DLD1 (cell line): ENCODE results near the gene NMNAT1.
"Not testable (repeated sequence)": the region's sequence is repeated elsewhere in the genome, so short reads cannot be mapped to it uniquely, and the experiment has no call there.

ENCODE experiments used
- in situ Hi-C: cut with HindIII; loops from 2 replicates; pipeline ENCODE4 v1.10.0; 2017; ENCODE audit warnings: low sequenced_read_pairs

The NMNAT1 gene

GRCh38 chr1:9917901-9918300 lies 25.4 kb upstream of the NMNAT1 start:
- in situ Hi-C loops, result no loop called here

DNA sequence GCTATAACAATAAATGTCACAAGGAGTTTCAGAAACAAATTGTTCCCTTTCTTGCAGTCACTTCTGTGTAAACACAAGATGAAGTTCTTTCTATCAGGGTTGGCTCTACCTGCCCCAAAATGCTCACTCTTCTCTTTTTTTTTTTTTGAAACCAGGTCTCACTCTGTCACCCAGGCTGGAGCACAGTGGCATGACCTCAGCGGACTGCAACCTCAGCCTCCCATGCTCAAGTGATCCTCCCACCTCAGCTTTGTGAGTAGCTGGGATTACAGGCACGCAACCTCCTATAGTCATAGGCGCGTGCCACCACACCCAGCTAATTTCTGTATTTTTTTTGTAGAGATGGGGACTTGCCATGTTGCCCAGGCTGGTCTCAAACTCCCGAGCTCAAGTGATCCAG lies 22.7 kb upstream of the NMNAT1 start:
- in situ Hi-C loops, result no loop called here

DNA sequence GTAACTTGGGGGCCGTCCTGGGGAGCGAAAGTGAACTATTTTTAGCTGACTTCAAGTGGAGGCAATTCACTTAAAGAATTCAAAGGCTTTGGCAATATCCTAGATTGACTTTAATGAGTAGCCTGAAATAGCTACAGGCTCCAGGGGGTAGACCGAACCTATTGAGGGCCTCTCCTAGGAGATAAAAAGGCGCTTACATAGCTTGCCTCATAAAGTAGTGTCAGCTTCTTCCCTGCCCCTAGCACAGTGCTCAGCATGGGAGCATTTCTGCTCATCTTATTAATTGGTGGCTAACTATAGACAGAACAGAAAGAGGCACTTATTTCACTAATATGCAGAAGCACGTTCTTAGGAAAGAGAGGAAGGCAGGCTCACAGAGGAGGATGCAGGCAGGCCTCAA lies 20.9 kb upstream of the NMNAT1 start:
- in situ Hi-C loops, result no loop called here

GRCh38 chr1:9927259-9927658 lies 16.0 kb upstream of the NMNAT1 start:
- in situ Hi-C loops, result no loop called here

- in situ Hi-C loops, result no loop called here
These were observed 13.6 kb upstream of the NMNAT1 start for GRCh38 chr1:9929431-9930385.

DNA sequence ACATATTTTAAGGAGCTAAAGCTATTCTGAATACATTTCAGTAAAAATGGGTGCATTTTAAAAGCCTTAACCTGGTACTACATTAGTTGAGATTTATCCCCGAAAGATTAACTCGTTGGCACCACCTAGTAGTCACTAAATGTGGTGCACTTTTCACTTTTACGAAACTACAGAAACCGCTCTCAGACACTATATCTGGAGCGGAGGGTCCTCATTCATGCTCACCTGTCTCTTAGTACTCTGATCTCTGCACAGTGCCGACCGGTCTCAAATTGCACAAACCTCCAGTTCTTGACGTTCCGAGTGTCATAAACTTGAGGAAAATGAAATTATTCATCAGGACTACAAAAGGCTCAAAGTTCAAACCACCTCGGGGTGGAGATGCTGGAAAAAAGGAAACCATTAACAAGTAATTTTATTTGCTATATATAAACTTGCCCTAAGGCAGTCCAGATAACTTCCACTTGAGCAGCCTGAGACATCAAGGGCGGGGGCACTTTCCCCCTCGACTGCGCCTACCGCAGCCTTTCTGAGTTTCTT lies 806 bp upstream of the NMNAT1 start:
- in situ Hi-C loops, result no loop called here

GRCh38 chr1:9946315-9946714 lies 3.0 kb downstream of the NMNAT1 start:
- in situ Hi-C loops, result no loop called here

DNA sequence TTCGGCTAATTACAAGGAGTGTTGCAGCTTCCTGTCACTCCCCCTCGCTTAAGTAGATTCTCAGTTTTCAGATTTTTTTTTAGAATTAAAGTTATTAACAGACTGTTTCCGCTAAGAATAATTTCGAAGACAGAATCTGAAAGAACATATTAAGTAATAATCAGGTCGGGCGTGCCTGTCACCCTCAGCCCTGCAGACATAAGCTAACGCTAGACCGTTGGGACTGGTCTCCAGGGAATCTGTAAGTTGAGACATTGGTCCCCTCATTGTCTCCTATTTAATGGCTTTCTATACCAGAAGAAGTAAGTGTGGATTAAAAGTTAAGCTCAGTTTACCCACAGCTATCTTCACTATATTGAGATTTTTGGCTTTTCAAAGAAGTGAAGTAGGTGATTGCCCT lies 14.5 kb downstream of the NMNAT1 start:
- in situ Hi-C loops, result no loop called here

- in situ Hi-C loops, result no loop called here
These were observed 16.7 kb downstream of the NMNAT1 start for GRCh38 chr1:9960011-9960410.

- in situ Hi-C loops, result no loop called here
These were observed 17.7 kb downstream of the NMNAT1 start for GRCh38 chr1:9960706-9961562.

- in situ Hi-C loops, result no loop called here
These were observed 41.0 kb downstream of the NMNAT1 start for GRCh38 chr1:9984253-9984652.

- in situ Hi-C loops, result no loop called here
These were observed 41.7 kb downstream of the NMNAT1 start for GRCh38 chr1:9985001-9985400.

- in situ Hi-C loops, result no loop called here
These were observed 46.5 kb downstream of the NMNAT1 start for GRCh38 chr1:9989773-9990172.

DNA sequence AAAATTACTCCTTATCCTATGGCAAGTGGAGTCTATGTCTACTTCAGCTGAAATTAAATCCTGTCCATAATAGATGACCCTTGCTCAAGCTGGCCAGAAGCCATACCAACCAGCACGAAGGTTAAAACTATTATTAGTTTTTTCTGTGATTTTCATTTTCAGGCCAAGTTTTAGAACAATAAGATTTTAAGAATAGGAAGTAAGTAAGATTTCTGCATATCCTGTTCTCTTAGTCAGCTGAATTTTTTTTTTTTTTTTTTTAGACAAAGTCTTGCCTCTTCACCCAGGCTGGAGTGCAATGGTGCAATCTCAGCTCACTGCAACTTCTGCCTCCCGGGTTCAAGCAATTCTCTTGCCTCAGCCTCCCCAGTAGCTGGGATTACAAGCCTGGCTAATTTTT lies 47.7 kb downstream of the NMNAT1 start:
- in situ Hi-C loops, result no loop called here

DNA sequence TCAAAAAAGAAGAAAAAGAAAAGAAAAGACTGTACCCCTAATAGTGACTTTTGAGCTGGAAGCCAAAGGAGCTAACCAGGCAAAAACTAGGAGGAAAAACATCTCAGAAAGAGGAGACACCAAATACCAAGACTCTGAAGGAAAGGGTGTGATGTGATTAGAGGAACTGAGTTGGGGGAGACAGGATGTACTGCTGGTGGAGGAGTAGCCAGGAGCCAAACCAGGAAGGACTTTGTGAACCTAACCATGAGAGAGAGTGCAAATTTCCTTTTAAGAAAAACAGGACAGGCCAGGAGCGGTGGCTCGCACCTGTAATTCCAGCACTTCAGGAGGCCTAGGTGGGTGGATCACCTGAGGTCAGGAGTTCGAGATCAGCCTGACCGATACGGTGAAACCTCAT lies 49.6 kb downstream of the NMNAT1 start:
- in situ Hi-C loops, result no loop called here

DNA sequence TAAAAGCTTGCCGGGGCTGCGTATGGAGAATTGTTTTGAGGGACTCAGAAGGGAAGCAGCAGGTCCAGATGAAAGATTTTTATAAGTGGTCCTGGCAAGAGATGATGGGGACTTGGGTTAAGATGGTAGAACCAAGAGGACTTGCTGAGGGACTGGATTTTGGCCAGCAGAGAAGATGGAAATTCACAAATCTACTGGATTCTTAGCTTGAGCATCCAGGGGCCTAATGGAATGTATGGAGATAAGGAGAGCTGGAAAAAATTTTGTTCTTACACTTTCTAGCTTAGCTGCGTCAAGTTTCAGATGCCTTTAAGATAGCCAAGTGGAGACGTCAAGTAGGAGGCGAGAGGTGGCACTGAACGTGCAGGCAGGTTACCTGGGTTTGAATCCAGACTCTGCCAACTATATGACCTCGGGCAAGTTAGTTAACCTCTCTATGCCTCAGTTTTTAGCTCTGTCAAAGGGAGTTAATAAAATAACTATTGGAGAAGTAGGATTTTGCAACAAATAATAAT lies 50.3 kb downstream of the NMNAT1 start:
- in situ Hi-C loops, result no loop called here

DNA sequence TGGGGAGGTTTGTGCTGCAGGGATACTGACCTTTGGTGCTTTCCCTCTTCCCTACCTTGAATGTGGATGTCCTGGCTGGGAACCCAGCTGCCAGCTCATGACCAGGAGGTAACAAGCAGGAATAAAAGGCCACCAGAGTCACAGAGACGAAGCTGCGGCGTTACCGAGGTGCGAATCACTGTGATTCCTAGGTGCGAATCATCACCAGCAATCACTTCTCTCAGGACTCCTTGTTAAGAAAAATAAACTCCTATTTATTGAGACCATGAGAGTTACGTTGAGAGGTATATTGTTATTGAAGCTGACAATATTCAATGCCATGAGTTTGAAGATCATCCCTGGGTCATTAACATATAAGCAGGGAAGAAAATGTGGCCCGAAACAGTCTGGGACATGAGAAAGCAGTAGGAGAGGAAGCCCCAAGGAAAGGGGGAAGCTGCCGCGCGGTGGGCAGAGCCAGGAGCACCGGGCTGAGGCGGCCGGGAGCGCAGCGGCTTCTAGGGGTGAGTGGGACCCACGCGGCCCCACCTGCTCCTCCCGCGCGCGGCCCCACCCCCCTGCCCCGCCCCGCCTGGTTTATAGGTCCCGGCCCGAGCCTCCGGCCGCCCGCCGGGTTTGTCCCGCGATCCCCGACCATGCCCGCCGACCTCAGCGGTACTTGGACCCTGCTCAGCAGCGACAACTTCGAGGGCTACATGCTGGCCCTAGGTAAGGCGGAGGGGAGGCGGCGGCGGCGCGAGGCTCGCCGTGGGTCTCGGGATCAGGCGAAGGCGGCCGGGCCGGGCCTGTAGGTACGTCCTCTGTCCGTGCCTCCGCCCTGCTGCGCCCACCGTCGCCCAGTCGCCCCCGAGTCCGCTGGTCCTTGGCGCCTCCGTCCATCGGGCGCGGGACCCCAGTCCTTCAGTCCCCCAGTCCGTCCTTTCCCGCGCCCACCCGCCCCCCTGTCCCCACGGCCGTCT lies 53.6 kb downstream of the NMNAT1 start, which contains the start of gene RBP7:
RBP7 (plus strand) TSS at position 605 of the 959 bp plus-strand sequence; CDS start at position 636, 31 bp downstream.
- in situ Hi-C loops, result no loop called here

GRCh38 chr1:10001016-10001665 lies 57.9 kb downstream of the NMNAT1 start:
- in situ Hi-C loops, result no loop called here

DNA sequence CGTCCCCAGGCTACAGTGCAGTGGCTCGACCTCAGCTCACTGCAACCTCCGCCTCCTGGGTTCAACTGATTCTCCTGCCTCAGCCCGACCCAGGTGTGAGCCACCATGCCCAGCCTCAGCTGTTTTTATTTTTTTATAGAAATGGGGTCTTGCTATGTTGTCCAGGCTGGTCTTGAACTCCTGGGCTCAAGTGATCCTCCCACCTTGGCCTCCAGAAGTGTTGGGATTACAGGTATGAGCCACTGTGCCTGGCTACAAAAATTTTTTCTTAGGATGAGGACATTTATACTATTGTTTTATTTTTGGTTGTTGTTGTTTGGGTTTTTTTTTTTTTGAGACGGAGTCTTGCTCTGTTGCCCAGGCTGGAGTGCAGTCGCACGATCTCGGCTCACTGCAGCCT lies 62.0 kb downstream of the NMNAT1 start:
- in situ Hi-C loops, result not testable (repeated sequence)

DNA sequence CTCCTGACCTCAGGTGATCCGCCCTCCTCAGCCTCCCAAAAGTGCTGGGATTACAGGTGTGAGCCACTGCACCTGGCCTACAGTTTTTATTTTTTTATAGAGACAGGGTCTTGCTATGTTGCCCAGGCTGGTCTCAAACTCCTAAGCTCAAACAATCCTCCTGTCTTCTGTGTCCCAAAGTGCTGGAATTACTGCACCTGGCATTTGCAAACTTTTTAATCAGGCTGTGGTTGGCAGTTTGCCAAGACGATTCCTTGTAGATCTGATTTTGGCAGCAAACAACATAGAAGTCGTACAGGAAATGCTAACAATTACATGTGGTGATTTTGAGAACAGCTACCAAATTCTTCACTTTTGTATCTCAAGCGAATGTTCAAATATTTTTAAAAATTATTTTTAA lies 63.9 kb downstream of the NMNAT1 start:
- in situ Hi-C loops, result no loop called here
